GM12878 (cell line): ENCODE measurements around the gene MFSD1.

ENCODE experiments used
- BHLHE40 ChIP-seq, 2 experiments: fragments of 450-650 bp in 1 of 2; IDR thresholded peaks; 2 replicates each; pipeline ENCODE4 v1.6.1; 2011 to 2017; ENCODE audit warnings: low read depth in 2 of 2, borderline replicate concordance in 1 of 2, improper control_type of control experiment in 1 of 2, low read length in 1 of 2, mild to moderate bottlenecking in 1 of 2
- CHD2 ChIP-seq: IDR thresholded peaks from 2 replicates; pipeline ENCODE4 v1.6.1; 2011; ENCODE audit warnings: low read depth, low read length, improper control_type of control experiment, borderline replicate concordance
- DPF2 ChIP-seq: fragments of 450-650 bp; IDR thresholded peaks from 2 replicates; pipeline ENCODE4 v1.6.1; 2017; ENCODE audit warnings: mild to moderate bottlenecking
- EGR1 ChIP-seq, 2 experiments: IDR thresholded peaks; 1 replicate in 1 of 2; 2 replicates in 1 of 2; pipeline ENCODE4 v1.6.1; 2011 to 2012; ENCODE audit warnings: low read depth in 2 of 2, low read length in 2 of 2, borderline replicate concordance in 1 of 2, mild to moderate bottlenecking in 1 of 2, moderate library complexity in 1 of 2
- EZH2 ChIP-seq: IDR thresholded peaks from 2 replicates; pipeline ENCODE4 v1.6.1; 2012; ENCODE audit warnings: low read depth, mild to moderate bottlenecking, control low read depth, inconsistent platforms, low read length, borderline replicate concordance; ENCODE audit not compliant: control insufficient read depth
- NBN ChIP-seq: fragments of 450-650 bp; IDR thresholded peaks from 2 replicates; pipeline ENCODE4 v1.6.1; 2016
- RCOR1 ChIP-seq: conservative IDR thresholded peaks from 2 replicates; pipeline ENCODE4 v1.6.1; 2012; ENCODE audit warnings: low read depth, low read length, improper control_type of control experiment
- REST ChIP-seq: IDR thresholded peaks from 2 replicates; pipeline ENCODE4 v1.6.1; 2012; ENCODE audit warnings: mild to moderate bottlenecking, low read depth, low read length
- SRF ChIP-seq, 2 experiments: IDR thresholded peaks; 2 replicates each; pipeline ENCODE4 v1.6.1; 2011; ENCODE audit warnings: low read depth in 2 of 2, low read length in 2 of 2, mild to moderate bottlenecking in 1 of 2, moderate library complexity in 1 of 2
- ZZZ3 ChIP-seq: IDR thresholded peaks from 2 replicates; pipeline ENCODE4 v1.6.1; 2011; ENCODE audit warnings: low read depth; ENCODE audit not compliant: control insufficient read depth, insufficient read length
- TF ChIP-seq, protein P1 (sequence below), 3 experiments: IDR thresholded peaks in 2 of 3; conservative IDR thresholded peaks in 1 of 3; 2 replicates each; pipeline ENCODE4 v1.5.1; 2011; ENCODE audit warnings: low read depth in 3 of 3, low read length in 3 of 3, mild to moderate bottlenecking in 3 of 3, control low read depth in 2 of 3, moderate library complexity in 2 of 3, inconsistent platforms in 1 of 3, mixed read lengths in 1 of 3; ENCODE audit not compliant: control insufficient read depth in 2 of 3, insufficient read depth in 1 of 3; ENCODE audit errors: extremely low read depth in 1 of 3

DNA sequence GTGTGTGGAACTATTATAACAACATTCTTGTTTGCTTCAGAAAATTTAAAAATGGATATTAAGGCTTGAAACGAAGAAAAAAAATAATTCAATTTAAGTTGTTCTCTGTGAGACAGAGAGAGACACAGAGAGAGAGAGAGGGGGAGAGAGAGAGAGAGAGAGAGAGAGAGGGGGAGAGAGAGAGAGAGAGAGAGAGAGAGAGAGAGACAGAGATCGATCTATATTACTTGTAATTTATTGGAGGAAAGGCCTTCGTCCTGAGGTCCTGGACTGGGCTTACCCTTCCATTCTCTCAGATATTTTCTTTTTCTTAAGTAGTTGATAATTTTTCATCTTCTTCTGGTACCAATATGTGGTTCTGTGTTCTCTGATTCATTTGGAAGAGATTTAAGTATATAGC, 25.9 kb downstream of the MFSD1 start:
- TF ChIP-seq RCOR1 (no peak), SRF (IDR thresholded peaks at IDR 0.05; ENCODE audit: low read depth in 2 of 2, low read length in 2 of 2) (no peak), CHD2 (no peak), DPF2 (no peak), ZZZ3 (no peak), REST (no peak), BHLHE40 (IDR thresholded peaks at IDR 0.05; ENCODE audit: borderline replicate concordance in 1 of 2, low read depth in 2 of 2, low read length in 1 of 2) (no peak), EZH2 (no peak), NBN (no peak), EGR1 (IDR thresholded peaks at IDR 0.05; ENCODE audit: borderline replicate concordance in 1 of 2, low read depth in 2 of 2, low read length in 2 of 2) (no peak)
- TF ChIP-seq, protein P1, sequence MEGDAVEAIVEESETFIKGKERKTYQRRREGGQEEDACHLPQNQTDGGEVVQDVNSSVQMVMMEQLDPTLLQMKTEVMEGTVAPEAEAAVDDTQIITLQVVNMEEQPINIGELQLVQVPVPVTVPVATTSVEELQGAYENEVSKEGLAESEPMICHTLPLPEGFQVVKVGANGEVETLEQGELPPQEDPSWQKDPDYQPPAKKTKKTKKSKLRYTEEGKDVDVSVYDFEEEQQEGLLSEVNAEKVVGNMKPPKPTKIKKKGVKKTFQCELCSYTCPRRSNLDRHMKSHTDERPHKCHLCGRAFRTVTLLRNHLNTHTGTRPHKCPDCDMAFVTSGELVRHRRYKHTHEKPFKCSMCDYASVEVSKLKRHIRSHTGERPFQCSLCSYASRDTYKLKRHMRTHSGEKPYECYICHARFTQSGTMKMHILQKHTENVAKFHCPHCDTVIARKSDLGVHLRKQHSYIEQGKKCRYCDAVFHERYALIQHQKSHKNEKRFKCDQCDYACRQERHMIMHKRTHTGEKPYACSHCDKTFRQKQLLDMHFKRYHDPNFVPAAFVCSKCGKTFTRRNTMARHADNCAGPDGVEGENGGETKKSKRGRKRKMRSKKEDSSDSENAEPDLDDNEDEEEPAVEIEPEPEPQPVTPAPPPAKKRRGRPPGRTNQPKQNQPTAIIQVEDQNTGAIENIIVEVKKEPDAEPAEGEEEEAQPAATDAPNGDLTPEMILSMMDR (IDR thresholded peaks at IDR 0.05 in 2 of 3, conservative IDR thresholded peaks at IDR 0.05 in 1 of 3; ENCODE audit: control insufficient read depth in 2 of 3, extremely low read depth in 1 of 3, insufficient read depth in 1 of 3, low read depth in 3 of 3, low read length in 3 of 3): no peak
